Central memory CD8-positive, alpha-beta T cell (primary cell): Measurements from ENCODE around the gene TACC2.

Source experiments
- ATAC-seq: fragments of 150-1000 bp; cut with Tn5 transposase; replicated peaks from 2 replicates; pipeline ENCODE4 v1.10.0; 2022; ENCODE audit warnings: mild to moderate bottlenecking, moderate FRiP score, moderate number of reproducible peaks; ENCODE audit not compliant: poor library complexity, severe bottlenecking; ENCODE audit errors: extremely low read depth
- DNase-seq, 2 donors: peaks; one replicate each; pipeline ENCODE4 v3.0.0; 2021; ENCODE audit warnings: low spot score in 2 of 2
- H3K27ac Mint-ChIP-seq: one replicate; pipeline ENCODE4 v1.8.0; 2022; ENCODE audit warnings: low read depth, mild to moderate bottlenecking, moderate library complexity, mixed read lengths
- H3K27me3 Mint-ChIP-seq: one replicate; pipeline ENCODE4 v1.8.0; 2022; ENCODE audit warnings: mixed read lengths
- H3K36me3 Mint-ChIP-seq: one replicate; pipeline ENCODE4 v1.8.0; 2022; ENCODE audit warnings: mild to moderate bottlenecking, moderate library complexity, mixed read lengths; ENCODE audit not compliant: insufficient read depth
- H3K4me1 Mint-ChIP-seq: one replicate; pipeline ENCODE4 v1.8.0; 2022; ENCODE audit warnings: mixed read lengths
- H3K4me3 Mint-ChIP-seq: one replicate; pipeline ENCODE4 v1.8.0; 2022; ENCODE audit warnings: mild to moderate bottlenecking, moderate library complexity, mixed read lengths
- H3K9me3 Mint-ChIP-seq: one replicate; pipeline ENCODE4 v1.8.0; 2022; ENCODE audit warnings: mixed read lengths

Gene TACC2

GRCh38 chr10:122298206-122298597 lies 309.2 kb downstream of the TACC2 start:
- H3K27me3 Mint-ChIP-seq: peaks cover 13% of the 10 kb centered on the region
- peaks cover 16% of the 10 kb centered on the region for H3K4me1 Mint-ChIP-seq
- ATAC-seq (no peak), DNase-seq (no peak)
- no peak overlapping the region for H3K4me3 Mint-ChIP-seq
- no peak overlapping the region for H3K27ac Mint-ChIP-seq
- H3K9me3 Mint-ChIP-seq: no peaks in the 10 kb centered on the region
- no peaks in the 10 kb centered on the region for H3K36me3 Mint-ChIP-seq

DNA sequence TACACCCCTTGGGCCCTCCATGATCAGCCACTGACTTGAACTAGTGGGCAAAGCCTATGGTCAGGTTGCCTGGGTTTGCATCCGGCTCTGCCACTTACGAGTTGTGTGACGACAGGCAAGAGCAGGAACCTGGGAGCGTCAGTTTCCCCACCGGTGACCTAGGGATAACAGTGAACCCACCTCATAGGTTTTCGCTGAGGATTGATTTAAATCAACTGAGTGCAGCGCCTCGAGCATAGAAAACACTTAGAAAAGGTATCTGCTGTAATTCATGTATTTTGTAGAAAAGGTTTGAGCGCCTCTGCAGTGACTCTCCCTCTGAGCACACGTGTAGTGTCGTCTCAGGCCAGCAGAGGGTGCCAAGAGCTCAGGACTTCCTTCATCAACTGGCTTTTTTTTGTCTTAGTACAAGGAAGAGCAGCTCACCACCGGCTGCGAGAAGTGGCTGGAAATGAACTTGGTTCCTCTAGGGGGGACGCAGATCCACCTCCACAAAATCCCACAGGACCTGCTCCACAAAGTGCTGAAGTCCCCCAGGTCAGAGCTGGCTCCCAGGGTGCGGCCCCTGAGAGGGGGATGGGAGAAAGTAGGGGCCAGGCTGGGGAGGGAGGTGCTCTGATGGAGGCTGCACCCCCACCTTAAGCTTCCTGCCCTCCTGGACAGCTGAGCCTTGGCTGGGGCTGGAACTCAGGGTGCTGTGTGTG lies 309.8 kb downstream of the TACC2 start:
- Mint-ChIP-seq H3K4me3 (no peak overlapping the region), H3K36me3 (no peaks in the 10 kb centered on the region)

DNA sequence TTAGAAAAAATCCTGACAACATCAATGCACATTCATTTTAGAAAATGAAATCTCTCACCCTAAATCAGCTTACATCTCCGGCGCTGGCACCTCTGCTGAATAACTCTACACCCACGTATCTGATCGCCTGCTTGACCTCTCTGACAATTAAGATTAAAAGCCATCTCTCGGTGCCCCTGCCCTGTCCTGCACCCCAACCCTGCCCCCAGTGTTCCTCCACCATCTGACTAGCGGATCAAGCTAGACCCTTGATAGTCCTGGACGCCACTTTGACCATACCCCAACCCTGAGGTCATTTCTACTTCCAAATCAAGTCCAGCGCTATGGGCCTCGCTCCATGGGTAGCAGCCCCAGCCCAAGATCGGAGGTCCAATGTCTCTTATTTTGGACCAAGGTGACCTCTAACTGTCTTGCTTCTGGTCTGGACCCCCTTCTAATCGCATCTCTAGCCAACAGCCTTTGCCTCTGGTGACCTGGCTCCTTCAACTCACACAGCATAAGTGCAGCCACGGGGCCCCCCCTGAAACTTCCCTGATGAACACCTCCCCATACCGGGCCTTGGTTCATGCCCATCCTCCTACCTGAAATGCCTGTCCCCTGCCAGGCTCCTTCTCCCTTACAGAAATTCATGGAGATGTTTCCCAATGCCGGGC lies 310.6 kb downstream of the TACC2 start:
- DNase-seq (no peak), ATAC-seq (no peak)
- Mint-ChIP-seq H3K36me3 (no peaks in the 10 kb centered on the region), H3K4me3 (no peak overlapping the region), H3K27ac (no peak overlapping the region), H3K9me3 (no peaks in the 10 kb centered on the region), H3K4me1 (peaks cover 15% of the 10 kb centered on the region), H3K27me3 (peaks cover 13% of the 10 kb centered on the region)

More for the DNA sequence above, 309.8 kb downstream of the TACC2 start:
- ATAC-seq (no peak), DNase-seq (peak; percentile 45 to 52)
- Mint-ChIP-seq H3K9me3 (no peaks in the 10 kb centered on the region), H3K27ac (no peak overlapping the region), H3K4me1 (peaks cover 15% of the 10 kb centered on the region), H3K27me3 (peaks cover 13% of the 10 kb centered on the region)

DNA sequence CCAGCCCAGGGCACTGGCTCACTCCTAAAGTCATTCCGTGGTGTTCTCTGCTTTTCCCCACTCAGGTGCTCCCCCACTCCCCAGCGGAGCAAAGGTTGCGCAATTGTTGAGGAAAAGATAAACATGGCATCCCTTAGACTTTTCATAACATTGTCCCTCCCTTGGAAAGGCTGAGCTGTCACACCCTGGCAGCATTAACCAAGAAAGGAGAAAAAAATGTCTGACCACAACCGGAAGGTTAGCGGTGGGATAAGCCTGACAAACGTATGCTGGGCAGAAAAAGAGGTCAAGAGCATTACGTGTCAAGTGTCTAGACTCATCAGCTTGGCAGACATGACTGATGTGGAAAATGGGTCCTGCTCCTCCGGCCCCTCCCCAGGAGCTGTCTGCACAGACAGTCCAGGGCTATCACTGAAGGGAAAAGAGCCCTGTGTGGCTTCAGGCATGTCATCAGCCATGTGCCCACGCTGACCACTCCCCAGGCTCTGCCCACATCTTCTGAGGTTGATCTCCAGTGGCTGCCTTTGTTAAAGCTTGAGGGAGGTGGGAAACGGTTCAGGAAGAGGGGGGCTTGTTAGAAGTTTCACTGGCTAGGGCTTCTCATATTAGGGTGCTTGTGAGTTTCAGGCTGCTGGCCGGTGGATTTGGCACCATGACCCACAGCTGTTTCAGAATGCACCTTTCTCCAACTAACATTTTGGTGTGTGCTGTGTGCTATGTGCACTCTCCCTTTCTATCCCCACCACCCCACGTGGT lies 312.3 kb downstream of the TACC2 start:
- Mint-ChIP-seq H3K27ac (no peak overlapping the region), H3K36me3 (no peaks in the 10 kb centered on the region)
- no peak for DNase-seq

DNA sequence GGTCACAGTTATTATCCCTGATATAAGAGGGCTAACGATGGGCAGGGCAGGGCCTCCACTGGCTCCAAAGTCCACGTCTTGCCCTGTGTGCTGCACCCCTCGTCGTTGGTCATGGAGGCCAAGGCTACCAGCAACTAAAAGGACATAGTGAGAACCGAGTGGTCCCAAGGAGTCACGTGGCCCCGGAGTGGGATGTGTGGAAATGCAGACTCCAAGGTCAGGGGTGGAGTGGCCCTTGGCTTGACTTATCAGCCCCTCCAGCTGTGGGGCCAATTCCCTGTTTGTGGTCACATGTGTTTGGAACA lies 312.8 kb downstream of the TACC2 start:
- Mint-ChIP-seq H3K9me3 (peaks cover 6% of the 10 kb centered on the region), H3K27me3 (peaks cover 13% of the 10 kb centered on the region), H3K4me1 (peaks cover 5% of the 10 kb centered on the region), H3K4me3 (no peak overlapping the region), H3K36me3 (no peaks in the 10 kb centered on the region), H3K27ac (no peak overlapping the region)
- ATAC-seq (no peak), DNase-seq (no peak)

More for the DNA sequence above, 312.3 kb downstream of the TACC2 start:
- H3K4me1 Mint-ChIP-seq: peaks cover 5% of the 10 kb centered on the region
- no peak overlapping the region for H3K4me3 Mint-ChIP-seq
- H3K27me3 Mint-ChIP-seq: peaks cover 13% of the 10 kb centered on the region
- peaks cover 6% of the 10 kb centered on the region for H3K9me3 Mint-ChIP-seq
- peak; percentile 14 for ATAC-seq

- Mint-ChIP-seq H3K27me3 (peaks cover 13% of the 10 kb centered on the region), H3K27ac (no peak overlapping the region), H3K4me1 (peaks cover 5% of the 10 kb centered on the region), H3K36me3 (no peaks in the 10 kb centered on the region), H3K9me3 (peaks cover 6% of the 10 kb centered on the region), H3K4me3 (no peak overlapping the region)
- no peak for ATAC-seq
- no peak for DNase-seq
Observed at GRCh38 chr10:122302315-122302714, 313.4 kb downstream of the TACC2 start.

GRCh38 chr10:122303271-122304053 lies 314.5 kb downstream of the TACC2 start:
- Mint-ChIP-seq H3K27ac (no peak overlapping the region), H3K36me3 (no peaks in the 10 kb centered on the region), H3K4me3 (no peak overlapping the region), H3K9me3 (peaks cover 6% of the 10 kb centered on the region), H3K27me3 (peaks cover 13% of the 10 kb centered on the region), H3K4me1 (peaks cover 5% of the 10 kb centered on the region)
- DNase-seq (no peak), ATAC-seq (no peak)
